Dedifferentiated amniotic fluid mesenchymal stem cell (primary cell): ENCODE measurements around the gene PRR33.

ENCODE experiments used
- DNase-seq: peaks from one replicate; pipeline ENCODE4 v3.0.0-alpha.2; 2016; ENCODE audit errors: extremely low spot score

Gene PRR33

DNA sequence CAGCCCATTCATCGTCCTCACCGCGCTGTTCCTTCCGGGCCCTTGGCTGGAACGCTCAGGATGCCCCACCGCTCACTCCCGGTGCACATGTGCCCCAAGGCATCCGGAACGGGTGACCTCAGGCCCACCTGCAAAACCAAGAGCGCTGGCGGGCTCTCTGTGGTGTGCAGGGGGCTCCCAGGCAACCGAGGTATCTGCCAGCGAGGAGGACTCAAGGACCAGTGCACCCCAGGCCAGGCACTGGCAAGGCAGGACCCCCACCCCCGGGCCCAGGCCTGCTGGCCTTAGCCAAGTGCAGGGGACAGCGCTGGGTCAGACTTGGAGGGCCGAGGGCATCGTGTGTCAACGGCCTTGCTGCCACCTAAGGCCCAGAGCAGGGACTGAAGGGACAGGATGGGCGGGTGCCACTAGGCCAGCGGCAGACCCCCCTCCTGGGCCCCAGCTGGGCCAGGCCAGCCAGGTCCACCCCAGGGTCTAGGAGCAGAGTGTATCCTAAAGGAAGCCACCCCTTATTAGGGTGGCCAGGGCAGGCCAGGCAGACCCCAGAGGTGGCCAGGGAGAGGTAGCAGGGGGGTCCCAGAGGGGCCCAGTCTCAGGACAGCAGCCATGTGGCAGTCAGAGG, 36.3 kb upstream of the PRR33 start:
- DNase-seq: no peak

DNA sequence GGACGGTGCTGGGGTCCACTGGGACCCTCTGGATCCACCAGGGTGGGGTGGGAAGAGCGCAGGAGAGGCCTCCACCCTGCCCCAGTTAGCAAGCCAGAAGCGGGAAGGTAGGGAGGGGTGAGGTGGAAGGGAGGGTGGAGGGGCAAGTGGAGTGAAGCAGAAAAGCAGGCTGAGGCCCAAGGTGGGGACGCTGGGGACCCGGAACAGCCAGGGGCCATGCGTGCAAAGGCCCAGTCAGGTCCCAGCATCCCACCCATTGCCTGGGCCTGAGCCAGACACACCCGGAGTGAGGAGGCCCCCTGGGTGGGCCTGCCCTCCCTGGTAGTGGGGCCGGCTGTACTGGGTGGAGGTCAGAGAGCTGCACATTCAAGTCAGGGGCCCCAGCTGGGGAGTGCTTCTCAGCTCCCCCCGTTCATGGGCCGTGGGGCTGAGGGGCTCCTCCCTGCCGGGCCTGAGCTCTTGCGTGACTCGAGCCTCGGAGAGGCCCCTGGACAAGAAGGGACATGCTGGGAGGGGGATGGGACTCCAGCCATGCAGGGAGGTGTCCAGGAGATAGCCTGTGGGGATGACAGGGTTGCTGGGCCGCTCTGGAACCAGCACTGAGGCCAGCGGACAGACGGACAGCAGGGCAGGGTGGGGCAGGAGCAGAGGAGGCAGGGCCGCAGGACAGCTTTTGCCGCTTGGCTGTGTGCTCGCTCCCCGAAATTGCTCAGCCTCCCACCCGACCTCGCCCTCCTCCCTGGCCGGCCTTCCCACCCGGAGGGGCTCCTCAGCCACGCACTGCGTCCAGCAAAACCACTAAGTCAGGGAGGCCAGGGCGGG, 35.5 kb upstream of the PRR33 start:
- no peak for DNase-seq

DNA sequence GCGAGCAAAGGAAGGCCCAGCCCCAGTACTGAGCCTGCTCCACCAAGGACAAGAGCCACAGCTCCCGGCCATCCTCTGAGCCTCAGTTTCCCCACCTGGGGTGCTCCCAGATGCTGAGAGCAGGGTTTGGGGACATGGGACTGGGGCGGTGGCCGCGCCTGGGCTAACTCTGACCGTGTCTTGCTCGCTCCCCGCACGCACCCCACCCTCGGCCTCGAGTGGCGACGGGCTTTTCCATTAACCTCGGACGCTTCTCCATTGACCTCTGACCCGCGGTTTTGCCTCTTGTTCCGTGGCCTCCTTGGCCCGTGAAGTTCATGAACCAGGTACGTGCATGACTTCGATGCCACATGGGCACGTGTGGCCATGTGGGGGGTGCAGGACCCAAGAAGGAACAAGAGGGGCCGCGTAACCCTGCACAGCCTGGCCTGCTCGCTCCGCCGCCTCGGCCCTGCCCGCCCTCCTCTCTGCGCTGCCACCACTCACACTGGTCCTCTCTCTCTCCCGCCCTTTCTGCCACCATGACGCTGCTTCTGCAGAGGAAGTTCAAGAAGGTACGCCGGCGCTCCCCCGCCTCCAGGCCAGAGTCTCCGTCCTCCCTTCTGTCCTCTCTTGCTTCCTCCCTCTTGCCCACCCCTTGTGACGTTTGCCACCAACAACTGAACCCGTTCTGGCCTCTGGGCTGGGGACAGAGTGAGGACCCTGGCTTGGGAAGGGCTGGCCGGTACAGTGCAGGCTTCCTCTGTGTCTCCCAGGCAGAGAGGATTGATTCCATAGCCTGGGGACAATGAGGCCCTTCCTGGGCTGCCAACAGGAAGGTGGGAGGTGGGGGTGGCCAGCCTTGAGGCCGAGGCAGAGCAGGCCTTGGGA, 34.7 kb upstream of the PRR33 start:
- DNase-seq: no peak

DNA sequence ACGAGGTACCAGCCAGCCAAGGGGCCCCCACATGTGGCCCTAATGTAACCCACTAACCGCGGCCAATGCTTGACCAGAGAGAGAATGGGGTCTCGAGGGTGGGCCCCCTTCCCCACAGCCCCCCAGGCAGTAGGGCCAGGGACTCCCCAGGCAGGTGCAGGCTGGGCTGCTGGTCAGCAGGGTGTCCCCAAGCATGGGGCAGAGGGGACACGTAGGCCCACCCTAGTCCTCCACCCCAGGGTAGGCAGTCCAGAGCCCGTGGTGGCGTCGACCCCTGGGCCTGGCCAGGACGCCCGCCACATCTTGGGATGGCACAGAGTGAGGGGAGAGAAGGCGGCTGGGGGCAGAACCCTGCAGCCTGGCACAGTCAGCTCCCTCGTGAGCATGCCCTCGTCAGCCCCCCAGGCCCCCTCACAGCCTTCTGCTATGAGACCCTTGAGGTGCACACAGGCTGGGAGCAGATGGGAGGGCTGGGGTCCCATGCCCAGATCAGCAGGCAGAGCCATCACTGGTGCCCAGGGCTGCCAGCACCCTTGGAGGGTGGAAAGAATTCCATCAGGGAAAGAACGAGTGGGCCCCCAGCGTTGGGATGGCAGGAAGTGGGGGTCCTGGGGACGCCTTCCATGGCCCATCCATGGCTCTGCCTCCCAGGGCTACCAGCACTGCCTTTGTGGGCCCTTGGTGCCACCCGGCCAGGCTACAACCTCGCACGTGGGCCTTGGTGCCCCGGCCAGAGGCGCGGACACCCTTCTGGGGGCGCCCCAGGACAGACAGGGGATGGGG, 33.9 kb upstream of the PRR33 start:
- no peak for DNase-seq

DNA sequence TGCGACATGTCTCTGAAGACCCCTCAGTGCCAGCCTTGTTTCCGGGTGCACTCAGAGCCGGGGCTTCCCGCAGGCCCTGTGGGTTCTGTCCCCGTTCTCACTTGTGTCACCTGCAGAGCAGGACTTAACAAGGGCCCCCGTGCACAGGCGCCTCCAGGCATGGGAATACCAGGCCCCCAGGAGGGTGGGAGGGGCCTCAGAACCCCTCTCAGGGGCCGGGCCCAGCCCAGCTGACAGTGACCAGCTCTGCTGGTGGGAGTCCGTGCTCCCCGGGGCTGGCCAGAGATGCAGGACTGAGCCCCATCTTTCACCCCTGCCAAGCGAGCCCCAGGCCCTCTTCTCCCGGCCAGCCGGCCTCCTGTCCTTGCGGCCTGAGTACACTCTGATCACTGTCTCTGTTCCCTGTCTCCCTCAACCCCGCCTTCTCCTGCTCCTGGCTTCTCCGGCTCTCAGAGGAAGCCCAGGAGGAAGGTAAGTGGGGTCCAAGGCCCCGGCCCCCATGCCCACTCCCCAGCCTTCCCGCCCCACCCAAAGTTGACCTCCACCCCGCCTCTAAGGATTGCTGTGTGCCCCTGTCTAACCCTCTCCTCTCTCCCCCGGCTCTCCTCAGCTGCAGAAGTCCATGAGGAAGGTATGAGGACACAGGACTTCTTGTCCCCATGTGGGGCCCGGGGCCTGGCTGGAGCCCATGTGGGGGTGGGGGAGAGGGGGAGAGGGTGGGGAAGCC, 33.1 kb upstream of the PRR33 start:
- DNase-seq: no peak

DNA sequence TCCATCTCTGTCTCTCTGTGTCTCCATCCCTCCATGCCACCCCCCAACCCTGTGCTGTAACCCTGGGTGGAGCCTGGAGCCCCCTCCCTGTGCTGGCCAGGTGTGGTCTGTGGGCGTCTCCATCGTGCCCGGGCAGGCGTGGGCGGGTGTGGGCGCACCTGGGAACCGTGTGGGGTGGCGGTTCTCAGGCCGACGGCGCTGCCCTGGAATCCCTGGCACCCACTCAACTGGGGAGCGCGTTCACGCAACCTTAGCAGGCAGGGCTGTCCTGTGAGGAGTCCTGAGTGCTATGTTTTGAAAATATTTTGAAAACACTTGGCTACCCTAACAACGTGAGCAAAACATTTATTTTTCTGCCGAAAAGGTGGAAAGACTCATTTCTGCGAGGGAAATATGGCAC, 32.5 kb upstream of the PRR33 start:
- DNase-seq: no peak

DNA sequence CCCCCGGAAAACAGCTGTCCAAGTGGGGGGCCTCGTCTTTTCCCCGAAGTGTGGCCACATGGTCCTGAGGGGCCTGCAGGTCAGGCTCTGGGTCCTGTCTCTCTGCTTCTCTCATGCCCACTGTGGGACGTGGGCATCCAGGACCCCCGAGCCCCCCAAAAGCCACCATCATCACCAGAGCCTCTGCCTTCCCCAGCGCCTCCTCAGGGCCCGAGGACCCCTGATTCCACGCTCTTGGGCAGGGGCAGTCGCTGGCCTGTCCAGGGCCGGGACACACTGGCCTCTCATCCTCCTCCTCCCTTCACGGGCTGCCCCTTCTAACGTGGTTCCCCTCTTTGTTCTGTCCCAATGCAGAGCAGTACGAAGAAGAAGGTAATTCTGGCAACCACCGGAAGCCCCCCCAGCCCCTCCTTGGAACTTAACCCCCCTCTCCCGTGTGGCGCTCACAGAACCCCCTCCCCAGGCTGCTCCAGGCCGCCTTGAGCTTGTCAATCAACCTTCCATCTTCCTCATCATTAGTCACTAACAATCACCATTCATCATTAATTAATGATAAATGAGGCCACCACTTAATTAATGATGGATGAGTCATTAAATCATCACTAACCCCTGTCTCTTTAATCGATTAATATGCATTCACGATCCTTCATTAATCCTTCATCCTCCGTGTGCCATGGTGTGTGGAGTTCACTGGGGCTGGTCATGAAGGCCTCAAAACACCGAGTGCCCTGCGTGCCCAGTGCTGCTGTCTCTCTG, 31.7 kb upstream of the PRR33 start:
- DNase-seq: no peak

DNA sequence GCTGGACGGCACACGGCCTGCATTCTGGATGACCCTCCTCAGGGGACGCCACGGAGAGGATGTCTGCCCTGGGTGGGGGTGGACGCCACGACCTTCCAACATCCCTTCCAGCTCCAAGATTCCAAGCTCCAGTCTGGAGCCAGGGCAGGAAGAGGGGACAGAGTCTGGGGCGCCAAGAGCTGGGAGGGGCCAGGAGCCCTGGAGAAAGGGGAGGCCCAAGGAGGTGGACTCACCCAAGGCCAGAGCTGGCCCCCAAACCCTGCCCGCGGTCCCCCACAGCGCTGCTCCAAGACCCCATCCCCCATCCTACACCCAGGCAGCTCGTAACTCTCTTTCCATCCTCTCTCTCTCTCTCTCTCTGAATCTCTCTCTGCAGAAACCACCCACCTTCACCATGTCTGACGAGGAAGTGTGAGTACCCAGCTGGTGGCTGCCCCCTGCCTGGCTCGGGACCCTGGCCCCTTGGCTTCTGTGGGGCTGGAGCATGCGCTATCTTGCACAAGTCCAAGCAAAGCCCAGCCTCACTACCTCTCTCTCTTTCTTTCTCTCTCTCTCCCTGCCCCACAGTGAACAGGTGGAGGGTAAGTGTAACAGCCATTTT, 30.9 kb upstream of the PRR33 start:
- no peak for DNase-seq

DNA sequence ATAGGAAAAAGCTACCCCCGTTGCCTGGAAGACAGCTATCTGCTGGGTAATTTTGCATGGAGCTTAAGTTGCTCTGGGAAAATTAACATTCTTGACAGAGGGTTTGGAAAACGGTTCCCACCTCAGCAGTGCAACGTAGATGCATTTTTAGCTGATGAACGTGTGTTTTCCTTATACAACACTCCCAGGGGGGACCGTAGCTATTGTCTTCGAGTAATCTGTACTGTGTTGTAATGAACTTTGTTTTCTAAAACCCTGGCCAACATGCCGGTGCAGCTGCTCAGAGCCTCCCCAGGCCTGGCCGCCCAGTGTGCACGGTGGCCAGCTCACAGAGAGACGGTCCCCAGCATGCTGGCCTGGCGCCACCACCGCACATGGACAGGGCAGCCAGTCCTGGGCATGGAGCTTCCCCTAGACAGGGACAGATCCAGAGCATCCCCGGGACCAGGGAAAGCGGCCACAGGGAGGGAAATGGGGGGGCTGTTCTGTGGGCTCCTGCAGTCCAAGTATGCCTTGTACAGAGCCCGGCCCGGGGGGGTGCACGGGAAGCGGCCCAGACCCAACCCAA, 30.0 kb upstream of the PRR33 start:
- no peak for DNase-seq

DNA sequence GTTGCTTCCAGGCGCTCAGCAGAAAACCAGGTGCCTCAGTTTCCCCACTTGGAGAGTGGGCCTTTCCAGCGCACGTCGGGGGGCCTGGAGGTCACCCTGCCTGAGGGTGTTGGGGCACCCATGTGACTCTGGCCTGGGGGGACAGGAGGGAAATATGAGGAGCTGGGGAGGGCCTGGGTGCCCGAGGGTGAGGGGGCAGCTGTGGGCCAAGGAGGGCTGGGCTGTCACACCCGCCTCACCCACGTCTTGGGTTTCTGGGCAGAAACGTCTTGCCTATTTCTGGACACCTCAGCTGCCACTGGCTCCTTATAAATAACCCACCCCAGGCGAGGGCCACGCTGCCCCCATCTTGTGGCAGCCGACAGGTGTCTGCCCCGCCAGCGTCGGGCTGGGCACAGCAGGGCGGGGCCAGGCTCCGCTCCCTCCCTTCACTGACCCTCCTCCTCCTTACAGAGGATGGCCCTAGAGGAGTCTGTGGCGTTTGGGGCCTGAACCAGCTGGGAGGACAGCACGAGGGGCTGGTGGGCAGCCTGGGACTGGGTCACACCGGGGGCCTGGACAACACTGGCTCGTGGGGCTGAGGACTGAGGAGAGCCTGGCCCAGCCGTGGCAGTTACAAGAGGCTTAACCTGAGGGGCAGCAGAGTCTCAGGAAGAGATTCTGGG, 29.3 kb upstream of the PRR33 start:
- DNase-seq: no peak

DNA sequence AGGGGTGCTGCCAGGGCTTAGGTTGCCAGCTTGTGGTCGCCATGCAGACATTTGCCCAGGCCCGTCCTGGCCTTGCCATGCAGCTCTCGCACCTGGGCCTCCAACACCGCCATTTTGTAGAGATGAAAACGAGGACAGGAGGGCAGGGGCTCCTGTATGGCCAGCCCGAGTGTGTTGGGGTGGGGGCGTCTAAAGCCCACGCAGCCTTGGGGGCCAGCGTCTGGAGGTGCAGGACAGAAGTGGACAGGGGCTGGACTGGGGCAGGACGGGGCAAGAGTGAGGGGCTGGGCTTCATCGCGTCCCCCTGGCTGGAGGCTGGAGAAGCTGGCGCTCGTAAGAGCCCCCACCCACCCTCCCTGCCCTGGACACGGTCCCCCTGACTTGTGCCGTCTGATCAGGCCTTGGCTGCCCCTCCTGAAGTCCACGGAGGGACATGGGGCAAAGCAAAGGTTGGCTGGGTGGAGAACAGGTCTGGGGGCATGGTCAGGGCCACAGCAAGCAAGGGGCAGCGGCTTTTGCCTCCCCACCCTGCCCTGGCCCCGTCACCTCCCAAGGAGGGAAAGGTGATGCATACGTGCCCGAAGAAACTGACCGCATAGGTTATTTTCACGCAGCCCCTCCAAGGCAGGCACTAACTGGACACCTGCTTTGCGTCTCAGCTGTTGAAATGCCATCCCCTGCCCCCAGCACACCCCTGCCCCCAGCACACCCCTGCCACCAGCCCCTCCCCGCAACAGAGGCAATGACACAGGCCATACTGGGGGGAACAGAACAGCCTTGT, 28.6 kb upstream of the PRR33 start:
- DNase-seq: no peak

DNA sequence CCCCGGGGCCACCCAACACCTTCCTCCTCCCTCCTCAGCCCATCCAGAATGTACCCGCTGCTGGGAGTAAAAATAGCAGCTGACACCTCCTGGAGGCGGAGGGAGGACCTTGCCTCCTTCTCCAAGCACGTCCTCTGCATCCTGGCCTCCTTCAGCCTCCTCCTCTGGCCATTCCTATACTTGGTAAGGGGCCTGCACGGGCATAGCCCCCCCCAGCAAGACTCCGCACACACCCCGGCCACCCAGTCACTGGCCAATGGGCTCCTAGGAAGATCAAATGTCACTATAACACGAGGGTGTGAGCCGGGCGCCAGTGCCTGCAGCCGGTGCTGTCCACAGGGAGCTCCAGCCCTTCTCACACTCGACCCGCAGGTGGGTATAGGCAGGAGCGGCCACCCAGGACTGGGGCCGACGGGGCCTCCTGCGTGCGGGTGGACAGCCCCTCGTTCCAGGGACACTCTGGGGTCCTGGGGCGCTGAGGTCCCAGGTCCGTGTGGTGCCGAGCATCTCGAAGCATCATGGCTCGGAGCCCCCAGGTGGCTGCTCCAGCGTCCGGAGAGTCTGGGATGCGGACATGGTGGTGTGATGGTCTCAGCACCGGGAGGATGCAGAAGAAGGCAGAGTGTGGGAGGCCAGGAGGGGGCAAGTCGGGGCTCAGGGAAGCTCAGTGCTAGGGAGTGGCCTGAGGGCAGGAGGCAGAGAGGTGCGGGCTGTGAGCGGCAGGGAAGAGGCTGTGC, 27.9 kb upstream of the PRR33 start, which contains the start of gene TNNT3:
Gene TNNT3, plus strand, starts transcription at position 313 of the 737 bp plus-strand sequence. CDS start 3,172 bp downstream, outside the sequence.
- DNase-seq: no peak

DNA sequence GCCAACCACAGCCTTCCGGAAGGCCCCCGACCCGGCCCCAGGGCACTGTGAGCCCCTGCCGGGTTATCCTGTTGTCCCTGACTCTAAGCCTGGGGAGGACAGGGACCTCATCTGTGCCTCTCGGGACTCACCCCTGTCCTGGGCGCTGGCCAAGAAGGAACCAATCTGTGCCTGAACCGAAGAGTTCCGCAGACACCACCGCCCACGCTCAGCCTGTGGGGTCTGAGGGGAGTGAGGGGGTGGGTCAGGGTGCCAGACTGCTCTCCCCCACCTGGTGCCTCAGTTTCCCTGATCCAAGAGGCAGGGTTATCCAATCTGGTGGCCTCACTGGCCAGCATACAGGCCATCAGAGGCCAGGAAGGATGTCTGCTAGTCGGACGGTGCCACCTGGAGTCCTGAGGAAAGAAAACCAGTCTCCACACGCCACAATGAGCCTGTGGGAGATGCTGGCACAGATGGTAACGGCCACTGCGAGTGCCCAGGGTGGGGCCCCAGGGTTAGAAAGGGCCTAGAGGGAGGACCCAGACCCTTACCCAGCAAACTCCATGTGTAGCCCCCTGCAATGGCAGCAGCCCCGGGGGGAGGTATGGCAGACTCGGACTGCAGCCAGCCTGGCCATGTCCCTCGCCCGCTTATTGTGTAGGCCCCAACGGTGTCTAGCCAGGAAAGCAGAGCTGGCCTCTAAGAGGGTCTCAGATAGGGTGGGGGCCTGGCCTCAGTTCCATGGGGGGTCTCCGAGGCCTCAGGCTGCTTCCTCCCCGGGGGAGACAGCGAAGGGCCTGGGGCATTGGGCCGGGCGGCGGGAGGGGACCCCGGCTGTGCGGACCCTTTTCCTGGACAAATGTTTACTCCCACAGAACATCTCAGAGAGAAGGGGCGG, 27.0 kb upstream of the PRR33 start:
- DNase-seq: no peak

DNA sequence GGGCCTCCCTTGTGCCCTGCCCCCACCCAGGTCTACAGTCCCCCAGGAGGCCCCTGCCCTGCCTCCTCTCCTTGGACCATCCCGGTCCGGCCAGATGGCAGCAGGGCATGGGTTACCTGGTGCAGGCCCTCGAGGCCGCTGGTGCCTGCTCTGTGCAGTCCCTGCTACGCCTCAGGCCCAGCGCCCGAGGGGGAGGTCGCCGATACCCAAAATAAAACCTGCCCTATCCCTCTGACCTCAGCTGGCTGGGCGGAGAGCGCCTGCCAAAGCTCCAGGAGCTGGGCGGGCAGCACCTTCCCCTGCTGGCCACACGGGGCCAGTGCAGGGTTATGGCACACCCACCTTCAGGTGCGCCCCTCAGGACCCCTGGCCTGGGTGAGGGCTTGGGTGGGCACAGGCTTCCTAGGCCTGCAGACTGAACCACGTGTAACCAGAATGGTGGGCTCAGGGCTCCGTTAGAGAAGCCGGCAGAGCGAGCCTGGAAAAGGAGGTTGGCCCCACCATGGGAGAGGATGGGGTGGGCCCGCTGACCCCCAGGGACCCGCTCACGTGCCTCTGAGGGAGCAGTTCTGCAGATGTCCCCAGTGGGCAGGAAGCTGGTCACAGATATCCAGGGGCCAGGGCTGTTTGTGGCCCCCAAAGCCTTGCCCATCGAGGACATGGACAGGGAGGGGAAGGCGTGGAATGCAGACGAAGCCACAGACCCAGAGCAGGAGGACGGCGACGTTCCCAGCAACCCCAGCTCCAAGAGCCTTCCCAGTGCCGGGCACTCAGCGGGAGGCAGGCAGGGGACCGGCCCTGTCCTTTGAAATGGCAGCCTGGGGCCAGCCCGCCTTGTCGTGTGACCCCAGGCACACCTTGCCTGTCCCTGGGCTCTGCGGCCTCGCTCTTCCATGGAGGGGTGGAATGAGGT, 26.1 kb upstream of the PRR33 start:
- DNase-seq: no peak

DNA sequence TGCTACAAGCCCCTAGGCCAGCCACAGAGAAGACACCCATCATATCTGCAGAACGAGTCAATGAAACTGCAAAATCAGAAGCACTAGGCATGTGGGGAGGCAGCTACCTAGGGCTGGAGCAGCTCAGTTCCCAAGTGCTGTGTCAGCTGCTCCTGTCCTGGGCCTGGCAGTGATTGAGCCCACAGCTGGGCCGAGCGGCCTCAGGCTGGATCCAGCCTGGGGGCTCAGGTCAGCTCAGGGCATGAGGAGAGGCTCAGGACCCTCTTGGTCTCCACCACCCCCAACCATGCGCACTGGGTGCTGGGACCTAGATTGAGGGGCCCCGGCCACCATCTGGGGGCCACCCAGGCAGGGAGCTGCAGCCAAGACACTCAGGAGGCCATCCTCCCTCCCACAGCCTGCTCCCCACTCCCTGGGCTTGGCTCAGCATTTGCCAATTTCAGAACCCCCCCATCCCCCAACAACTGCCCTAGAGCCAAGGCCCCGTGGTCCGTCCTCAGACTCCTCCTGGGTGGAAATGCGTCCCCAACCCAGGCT, 25.4 kb upstream of the PRR33 start:
- no peak for DNase-seq
